Ascending aorta (tissue), 2 donors: ENCODE data around the gene MACROH2A1. TPM values are rescaled to one million over a fixed set of nuclear protein-coding genes. Genes with fewer than 3 reads are reported as not detected.
A peak's percentile ranks its signal among the peaks of the same experiment; 100 is the strongest.

ENCODE experiments used
- DNase-seq, 2 donors: peaks; one replicate each; pipeline ENCODE4 v3.0.0-alpha.2; 2019; ENCODE audit warnings: low spot score in 2 of 2
- H3K27ac ChIP-seq, 2 donors: fragments of 200-600 bp; sonication (generic); one replicate each; pipeline ENCODE4 v1.5.1; 2016 to 2017; ENCODE audit warnings: mild to moderate bottlenecking in 1 of 2
- H3K27me3 ChIP-seq: fragments of 200-600 bp; sonication (generic); one replicate; pipeline ENCODE4 v1.5.1; 2017
- H3K36me3 ChIP-seq, 2 donors: fragments of 200-600 bp; sonication (generic); one replicate each; pipeline ENCODE4 v1.5.1; 2016
- H3K4me1 ChIP-seq, 2 donors: fragments of 200-600 bp; sonication (generic); one replicate each; pipeline ENCODE4 v1.5.1; 2016 to 2017; ENCODE audit warnings: mild to moderate bottlenecking in 1 of 2
- H3K4me3 ChIP-seq, 2 donors: fragments of 200-600 bp; sonication (generic); one replicate each; pipeline ENCODE4 v1.5.1; 2016 to 2017; ENCODE audit warnings: mild to moderate bottlenecking in 1 of 2
- H3K9me3 ChIP-seq, 2 donors: fragments of 200-600 bp; sonication (generic); one replicate each; pipeline ENCODE4 v1.5.1; 2016
- intact Hi-C: fragments of 100-400 bp; cut with DNase I; formaldehyde crosslinking; loops from one replicate; pipeline ENCODE4 v1.15.1; 2023
- total RNA-seq: library from RNA; depleted of rRNA; stranded (reverse); fragments of >200 nt; gene quantifications from one replicate; pipeline ENCODE4 v1.1.0, GENCODE V29; 2016
- TF ChIP-seq, protein P1 (sequence below), 3 experiments: fragments of 200-600 bp in 2 of 3; fragments of 450-650 bp in 1 of 3; sonication (generic) in 2 of 3; IDR thresholded peaks; one replicate each; pipeline ENCODE4 v1.5.1; 2016 to 2019; ENCODE audit warnings: antibody characterized with exemption in 3 of 3, mild to moderate bottlenecking in 1 of 3, moderate library complexity in 1 of 3

Gene MACROH2A1
- total RNA-seq, 1 donor from 2014 or later: 216 TPM

GRCh38 chr5:135433681-135434426 lies 34.8 kb upstream of the MACROH2A1 start:
- Histone ChIP-seq H3K36me3 (no peaks in the 10 kb centered on the region), H3K4me1 (peaks cover 0 to 13% of the 10 kb centered on the region in 2 donors), H3K9me3 (no peaks in the 10 kb centered on the region), H3K27me3 (no peaks in the 10 kb centered on the region), H3K27ac (no peak overlapping the region), H3K4me3 (no peak overlapping the region)
- DNase-seq: peak in 1 of 2 donors; percentile 63
- intact Hi-C loops: no loop called here
- TF ChIP-seq, protein P1, sequence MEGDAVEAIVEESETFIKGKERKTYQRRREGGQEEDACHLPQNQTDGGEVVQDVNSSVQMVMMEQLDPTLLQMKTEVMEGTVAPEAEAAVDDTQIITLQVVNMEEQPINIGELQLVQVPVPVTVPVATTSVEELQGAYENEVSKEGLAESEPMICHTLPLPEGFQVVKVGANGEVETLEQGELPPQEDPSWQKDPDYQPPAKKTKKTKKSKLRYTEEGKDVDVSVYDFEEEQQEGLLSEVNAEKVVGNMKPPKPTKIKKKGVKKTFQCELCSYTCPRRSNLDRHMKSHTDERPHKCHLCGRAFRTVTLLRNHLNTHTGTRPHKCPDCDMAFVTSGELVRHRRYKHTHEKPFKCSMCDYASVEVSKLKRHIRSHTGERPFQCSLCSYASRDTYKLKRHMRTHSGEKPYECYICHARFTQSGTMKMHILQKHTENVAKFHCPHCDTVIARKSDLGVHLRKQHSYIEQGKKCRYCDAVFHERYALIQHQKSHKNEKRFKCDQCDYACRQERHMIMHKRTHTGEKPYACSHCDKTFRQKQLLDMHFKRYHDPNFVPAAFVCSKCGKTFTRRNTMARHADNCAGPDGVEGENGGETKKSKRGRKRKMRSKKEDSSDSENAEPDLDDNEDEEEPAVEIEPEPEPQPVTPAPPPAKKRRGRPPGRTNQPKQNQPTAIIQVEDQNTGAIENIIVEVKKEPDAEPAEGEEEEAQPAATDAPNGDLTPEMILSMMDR (IDR thresholded peaks at IDR 0.05): no peak

- Histone ChIP-seq H3K4me1 (peaks cover 0 to 5% of the 10 kb centered on the region in 2 donors), H3K36me3 (no peaks in the 10 kb centered on the region)
- intact Hi-C loops: no loop called here
Observed at GRCh38 chr5:135432113-135432512, 33.1 kb upstream of the MACROH2A1 start.

DNA sequence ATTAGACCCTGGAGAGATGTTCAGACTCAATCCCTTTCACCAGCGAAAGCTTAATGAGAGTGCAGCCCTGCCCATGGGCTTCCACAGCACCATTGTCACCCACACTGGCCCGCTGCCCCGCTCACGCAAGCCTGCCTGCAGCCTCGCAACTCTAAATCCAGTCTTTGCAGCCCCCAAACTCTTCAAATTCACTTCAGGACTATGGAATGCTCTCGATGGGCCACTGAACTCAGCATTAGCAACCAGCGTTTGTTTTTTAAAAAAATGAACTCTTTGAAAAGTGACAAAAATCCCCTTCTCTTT lies 31.1 kb upstream of the MACROH2A1 start:
- Histone ChIP-seq H3K9me3 (peaks cover 3 to 4% of the 10 kb centered on the region in 2 donors), H3K4me3 (no peak overlapping the region), H3K4me1 (peaks cover 0 to 5% of the 10 kb centered on the region in 2 donors), H3K27ac (no peak overlapping the region), H3K36me3 (no peaks in the 10 kb centered on the region), H3K27me3 (no peaks in the 10 kb centered on the region)
- TF ChIP-seq, protein P1 (IDR thresholded peaks at IDR 0.05): no peak
- intact Hi-C loops: no loop called here
- no peak for DNase-seq

More at GRCh38 chr5:135432113-135432512, 33.1 kb upstream of the MACROH2A1 start:
- Histone ChIP-seq H3K27me3 (no peaks in the 10 kb centered on the region), H3K9me3 (peaks cover 3 to 4% of the 10 kb centered on the region in 2 donors), H3K27ac (no peak overlapping the region), H3K4me3 (no peak overlapping the region)
- TF ChIP-seq, protein P1 (IDR thresholded peaks at IDR 0.05): no peak
- DNase-seq: no peak

- no peak for DNase-seq
Observed at GRCh38 chr5:135429301-135430134, 30.5 kb upstream of the MACROH2A1 start.

DNA sequence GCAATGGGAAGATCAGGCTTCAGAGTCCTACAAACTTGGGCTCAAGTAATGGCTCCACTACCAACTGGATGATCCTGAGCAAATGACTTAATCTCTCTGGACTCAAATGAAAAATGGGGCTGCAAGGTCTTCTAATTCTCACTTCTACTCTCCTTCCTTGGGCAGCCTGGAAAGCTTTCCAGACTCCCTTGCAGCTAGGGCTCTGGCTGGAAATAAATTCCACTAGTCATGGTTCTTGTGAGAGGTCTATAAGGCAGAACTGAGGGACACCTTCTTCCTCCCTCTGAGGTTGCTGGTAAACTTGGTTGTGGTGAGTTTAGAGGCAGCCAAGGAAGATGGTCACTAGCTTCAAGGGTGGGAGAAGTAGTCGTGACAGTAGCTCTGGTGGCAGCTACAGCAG lies 29.6 kb upstream of the MACROH2A1 start:
- no peak for DNase-seq
- Histone ChIP-seq H3K4me3 (no peak overlapping the region), H3K27me3 (no peaks in the 10 kb centered on the region), H3K27ac (no peak overlapping the region), H3K36me3 (no peaks in the 10 kb centered on the region), H3K4me1 (peaks cover 0 to 5% of the 10 kb centered on the region in 2 donors), H3K9me3 (peaks cover 3 to 4% of the 10 kb centered on the region in 2 donors)
- TF ChIP-seq, protein P1 (IDR thresholded peaks at IDR 0.05): no peak
- intact Hi-C loops: no loop called here

More at GRCh38 chr5:135429301-135430134, 30.5 kb upstream of the MACROH2A1 start:
- H3K27me3 ChIP-seq: no peaks in the 10 kb centered on the region
- H3K36me3 ChIP-seq: no peaks in the 10 kb centered on the region
- TF ChIP-seq, protein P1 (IDR thresholded peaks at IDR 0.05): no peak
- H3K27ac ChIP-seq: no peak overlapping the region
- intact Hi-C loops: no loop called here
- peaks cover 0 to 5% of the 10 kb centered on the region in 2 donors for H3K4me1 ChIP-seq
- peaks cover 3 to 4% of the 10 kb centered on the region in 2 donors for H3K9me3 ChIP-seq
- no peak overlapping the region for H3K4me3 ChIP-seq
